GM12801 (cell line): Measurements from ENCODE around the gene PYGB.

Experiments used
- TF ChIP-seq, protein P1 (sequence below): IDR thresholded peaks from one replicate; pipeline ENCODE4 v1.5.1; 2011; ENCODE audit warnings: control low read depth; ENCODE audit not compliant: insufficient read length; ENCODE audit errors: extremely low read depth

PYGB gene

GRCh38 chr20:25345721-25346120, 97.8 kb downstream of the PYGB start:
- TF ChIP-seq, protein P1, sequence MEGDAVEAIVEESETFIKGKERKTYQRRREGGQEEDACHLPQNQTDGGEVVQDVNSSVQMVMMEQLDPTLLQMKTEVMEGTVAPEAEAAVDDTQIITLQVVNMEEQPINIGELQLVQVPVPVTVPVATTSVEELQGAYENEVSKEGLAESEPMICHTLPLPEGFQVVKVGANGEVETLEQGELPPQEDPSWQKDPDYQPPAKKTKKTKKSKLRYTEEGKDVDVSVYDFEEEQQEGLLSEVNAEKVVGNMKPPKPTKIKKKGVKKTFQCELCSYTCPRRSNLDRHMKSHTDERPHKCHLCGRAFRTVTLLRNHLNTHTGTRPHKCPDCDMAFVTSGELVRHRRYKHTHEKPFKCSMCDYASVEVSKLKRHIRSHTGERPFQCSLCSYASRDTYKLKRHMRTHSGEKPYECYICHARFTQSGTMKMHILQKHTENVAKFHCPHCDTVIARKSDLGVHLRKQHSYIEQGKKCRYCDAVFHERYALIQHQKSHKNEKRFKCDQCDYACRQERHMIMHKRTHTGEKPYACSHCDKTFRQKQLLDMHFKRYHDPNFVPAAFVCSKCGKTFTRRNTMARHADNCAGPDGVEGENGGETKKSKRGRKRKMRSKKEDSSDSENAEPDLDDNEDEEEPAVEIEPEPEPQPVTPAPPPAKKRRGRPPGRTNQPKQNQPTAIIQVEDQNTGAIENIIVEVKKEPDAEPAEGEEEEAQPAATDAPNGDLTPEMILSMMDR, result no peak

DNA sequence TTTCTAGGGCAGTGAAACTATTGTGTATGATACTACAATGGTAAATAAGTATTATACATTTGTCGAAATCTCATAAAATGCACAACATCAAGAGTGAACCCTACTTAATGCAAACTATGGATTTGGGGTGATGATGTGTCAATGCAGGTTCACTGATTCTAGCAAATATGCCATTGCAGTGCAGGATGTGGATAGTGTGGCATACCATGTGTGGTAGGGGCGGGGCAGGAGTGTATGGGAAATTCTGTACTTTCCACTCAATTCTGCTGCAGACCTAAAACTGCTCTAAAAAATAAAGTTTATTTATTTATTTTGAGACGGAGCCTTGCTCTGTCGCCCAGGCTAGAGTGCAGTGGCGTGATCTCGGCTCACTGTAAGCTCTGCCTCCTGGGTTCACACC, 98.5 kb downstream of the PYGB start:
- TF ChIP-seq, protein P1, result no peak
